Measurements from ENCODE around the gene MAD1L1.
"Not testable (repeated sequence)": the region's sequence is repeated elsewhere in the genome, so short reads cannot be mapped to it uniquely, and the experiment has no call there.

The MAD1L1 gene

GRCh38 chr7:1930381-1931065, 302.2 kb downstream of the MAD1L1 start:
- DNase-seq = no peak

GRCh38 chr7:1929349-1929925, 303.3 kb downstream of the MAD1L1 start:
- not testable (repeated sequence) for DNase-seq

- no peak for DNase-seq
Measured at GRCh38 chr7:1928645-1929348, 303.9 kb downstream of the MAD1L1 start.

GRCh38 chr7:1927937-1928644, 304.7 kb downstream of the MAD1L1 start:
- DNase-seq = no peak

- DNase-seq = no peak
Measured at GRCh38 chr7:1926908-1927306, 305.8 kb downstream of the MAD1L1 start.

- DNase-seq = no peak
Measured at GRCh38 chr7:1925973-1926907, 306.5 kb downstream of the MAD1L1 start.

- no peak for DNase-seq
Measured at GRCh38 chr7:1925349-1925748, 307.4 kb downstream of the MAD1L1 start.

- DNase-seq = no peak
Measured at GRCh38 chr7:1924258-1924817, 308.4 kb downstream of the MAD1L1 start.

- DNase-seq = no peak
Measured at GRCh38 chr7:1923409-1924257, 309.1 kb downstream of the MAD1L1 start.

- DNase-seq = no peak
Measured at GRCh38 chr7:1922870-1923236, 309.9 kb downstream of the MAD1L1 start.

GRCh38 chr7:1922071-1922869, 310.5 kb downstream of the MAD1L1 start:
- no peak for DNase-seq

- no peak for DNase-seq
Measured at GRCh38 chr7:1920881-1921280, 311.9 kb downstream of the MAD1L1 start.

- peak; percentile 55 for DNase-seq
Measured at GRCh38 chr7:1920266-1920681, 312.5 kb downstream of the MAD1L1 start.

- DNase-seq = no peak
Measured at GRCh38 chr7:1919539-1920265, 313.0 kb downstream of the MAD1L1 start.

GRCh38 chr7:1918881-1919525, 313.7 kb downstream of the MAD1L1 start:
- DNase-seq = no peak

- no peak for DNase-seq
Measured at GRCh38 chr7:1918063-1918645, 314.6 kb downstream of the MAD1L1 start.

- DNase-seq = no peak
Measured at GRCh38 chr7:1917221-1918062, 315.3 kb downstream of the MAD1L1 start.

GRCh38 chr7:1916601-1916970, 316.2 kb downstream of the MAD1L1 start:
- no peak for DNase-seq
